Fibroblast of peridontal ligament (primary cell): ENCODE results near the gene TTC29.
"Not testable (repeated sequence)": the region's sequence is repeated elsewhere in the genome, so short reads cannot be mapped to it uniquely, and the experiment has no call there.

ENCODE experiments used
- DNase-seq: peaks from one replicate; pipeline ENCODE4 v3.0.0-alpha.2; 2010; ENCODE audit errors: extremely low read depth

TTC29 gene

GRCh38 chr4:146855761-146856160 is 89.9 kb downstream of the TTC29 start:
- no peak for DNase-seq

DNA sequence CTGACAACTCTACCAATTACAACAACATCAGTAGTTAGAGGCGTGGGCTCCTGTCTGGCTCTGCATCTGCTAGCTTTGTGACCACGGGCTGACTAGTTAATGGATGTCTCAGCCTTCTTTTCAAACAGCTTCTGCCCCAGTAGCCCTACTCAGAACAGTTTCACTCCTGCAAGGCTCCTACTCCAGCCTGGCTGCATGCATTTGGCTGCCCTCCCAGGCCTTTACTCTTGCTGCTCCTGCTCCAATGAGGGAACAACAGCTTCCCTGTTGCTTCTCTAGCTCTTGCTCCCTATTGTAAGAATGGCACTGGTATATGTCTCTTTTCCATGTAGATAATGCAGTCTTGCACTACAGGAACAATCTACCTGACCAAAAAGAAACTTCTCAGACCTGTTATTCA is 93.3 kb downstream of the TTC29 start:
- DNase-seq = no peak

DNA sequence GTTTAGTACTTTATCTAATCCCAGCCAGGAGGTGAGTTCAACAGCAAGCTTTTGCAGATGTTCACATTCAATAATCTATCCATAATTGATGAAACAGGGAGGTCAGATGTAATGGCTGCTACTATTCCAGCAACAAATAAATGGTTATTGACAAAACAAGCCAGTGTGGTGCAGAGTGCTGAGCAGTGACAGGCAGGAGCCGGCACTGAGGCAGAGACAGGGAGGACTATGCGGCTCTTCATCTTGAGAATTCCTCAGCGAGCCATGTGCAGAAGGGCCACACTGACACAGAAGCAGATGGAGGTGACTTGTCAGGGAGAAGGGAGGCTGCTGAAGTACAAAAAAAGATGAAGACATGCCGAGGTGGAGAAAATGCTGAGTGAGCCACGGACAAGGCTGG is 98.3 kb downstream of the TTC29 start:
- no peak for DNase-seq

DNA sequence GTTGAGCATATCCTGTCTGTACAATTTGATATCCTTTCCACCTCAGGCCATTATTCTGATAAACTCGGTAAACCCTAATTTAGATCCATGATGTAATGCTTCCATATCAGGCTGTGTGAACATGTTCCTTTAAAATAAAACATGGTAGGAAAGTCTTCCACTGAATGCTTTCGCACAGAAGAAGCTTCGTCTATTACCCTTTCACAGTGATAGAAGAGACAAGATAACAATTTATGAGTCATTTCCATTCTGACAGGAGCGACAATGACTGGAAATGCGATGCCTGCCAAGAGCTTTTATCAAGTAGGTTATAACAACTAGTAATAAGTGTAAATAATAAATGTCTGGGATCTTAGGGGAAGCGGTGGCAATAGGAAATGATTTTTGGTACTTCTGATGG is 98.8 kb downstream of the TTC29 start:
- no peak for DNase-seq

DNA sequence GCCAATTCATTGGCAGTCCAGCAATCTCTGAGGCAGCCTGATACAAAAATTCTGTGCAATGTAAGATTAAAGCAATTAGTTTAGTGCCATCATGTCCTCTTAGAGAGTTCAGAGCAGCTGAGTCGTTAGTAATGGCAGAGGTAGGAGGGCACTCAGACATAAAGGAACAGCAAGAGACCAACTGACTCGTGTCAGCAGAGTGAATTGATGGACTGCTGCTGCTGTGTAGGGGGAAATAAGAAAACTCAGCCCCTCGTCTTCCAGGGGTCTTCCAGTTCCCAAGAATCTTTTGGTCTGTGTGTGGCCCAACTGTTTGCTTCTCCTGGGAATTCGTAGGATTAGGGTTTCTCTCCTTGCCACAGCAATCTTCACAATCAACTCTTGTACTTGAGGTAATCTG is 100.9 kb downstream of the TTC29 start:
- DNase-seq = no peak

GRCh38 chr4:146842876-146843275 is 102.8 kb downstream of the TTC29 start:
- no peak for DNase-seq

DNA sequence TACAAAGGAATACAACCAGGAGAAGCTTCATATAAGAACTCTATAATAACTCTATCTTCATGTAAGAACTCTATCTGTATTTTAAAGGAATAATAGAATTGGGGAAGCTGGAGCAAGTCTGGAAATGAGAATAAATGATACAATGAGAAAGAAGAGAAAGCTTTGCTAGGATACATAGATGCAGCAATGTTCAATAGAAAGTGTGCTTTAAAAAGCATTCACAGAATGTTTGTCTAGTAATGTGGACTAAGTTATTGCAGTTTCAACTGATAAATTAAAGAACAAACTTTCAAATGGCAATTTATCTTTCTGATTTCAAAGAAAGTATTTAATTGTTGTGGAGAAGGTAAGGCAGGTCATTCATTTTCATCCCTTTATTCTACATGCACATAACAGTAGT is 104.9 kb downstream of the TTC29 start:
- DNase-seq = no peak

DNA sequence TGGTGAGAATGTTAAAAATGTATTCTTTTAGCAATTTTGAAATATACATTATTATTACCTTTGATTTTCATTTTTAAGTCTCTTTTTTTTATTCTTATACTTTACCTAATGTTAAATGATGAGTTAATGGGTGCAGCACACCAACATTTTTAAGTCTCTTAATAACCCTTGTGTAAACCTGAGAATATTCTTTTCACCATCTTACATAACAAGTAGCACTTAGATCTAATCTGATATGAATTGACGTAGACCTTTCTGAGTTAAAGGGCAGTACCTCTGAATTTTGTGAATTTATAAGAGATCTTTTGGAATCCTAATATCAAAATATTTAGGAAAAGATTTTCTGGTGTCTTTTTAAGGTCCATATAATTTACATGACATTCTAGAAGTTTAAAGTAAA is 110.6 kb downstream of the TTC29 start:
- no peak for DNase-seq

GRCh38 chr4:146834263-146835034 is 111.2 kb downstream of the TTC29 start:
- DNase-seq = no peak

DNA sequence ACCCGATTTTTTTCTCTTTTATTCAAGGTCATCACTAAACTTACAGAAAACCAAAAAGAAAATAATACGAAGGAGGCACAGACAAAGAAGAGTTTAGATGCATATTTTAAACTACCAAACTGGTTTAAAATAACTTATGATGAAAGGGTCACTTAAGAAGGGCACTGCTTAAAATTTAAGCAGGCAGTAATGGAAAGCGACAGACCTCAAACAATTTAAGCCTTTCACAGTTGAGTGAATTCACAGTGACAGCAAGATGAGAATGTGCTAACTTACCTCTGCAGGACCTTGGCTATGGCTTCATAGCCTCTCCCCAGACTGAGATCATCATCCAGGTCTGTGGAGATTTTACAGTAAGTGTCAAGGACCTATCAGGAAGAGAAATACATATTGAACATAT is 112.1 kb downstream of the TTC29 start:
- no peak for DNase-seq

DNA sequence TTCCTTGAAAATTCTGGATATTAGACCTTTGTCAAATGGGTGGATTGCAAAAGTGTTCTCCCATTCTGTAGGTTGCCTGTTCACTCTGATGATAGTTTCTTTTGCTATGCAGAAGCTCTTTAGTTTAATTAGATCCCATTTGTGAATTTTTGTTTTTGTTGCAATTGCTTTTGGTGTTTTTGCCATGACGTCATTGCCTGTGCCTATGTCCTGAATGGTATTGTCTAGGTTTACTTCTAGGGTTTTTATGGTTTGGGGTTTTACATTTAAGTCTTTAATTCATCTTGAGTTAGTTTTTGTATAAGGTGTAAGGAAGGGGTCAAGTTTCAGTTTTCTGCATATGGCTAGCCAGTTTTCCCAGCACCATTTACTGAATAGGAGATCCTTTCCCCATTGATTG is 122.7 kb downstream of the TTC29 start:
- not testable (repeated sequence) for DNase-seq

DNA sequence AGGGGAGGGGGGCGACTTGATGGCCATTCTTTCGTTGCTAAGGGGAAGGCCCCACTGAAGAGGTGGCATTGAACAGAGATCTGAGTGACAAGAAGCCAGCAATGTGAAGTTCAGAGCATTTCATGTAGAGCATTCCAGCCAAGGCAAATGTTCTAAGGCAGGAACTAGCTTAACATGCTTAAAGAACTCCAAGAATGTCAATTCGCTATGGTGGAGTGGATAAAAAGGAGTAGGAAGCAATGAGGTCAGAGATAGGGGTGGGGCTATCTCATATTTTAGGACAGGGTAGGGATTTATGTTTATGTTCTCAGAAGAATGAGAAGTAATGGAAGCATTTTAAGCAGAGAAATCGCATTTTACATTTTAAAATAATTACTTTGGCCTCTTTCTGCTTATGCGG is 130.9 kb downstream of the TTC29 start:
- no peak for DNase-seq

GRCh38 chr4:146795711-146796110 is 150.0 kb downstream of the TTC29 start:
- DNase-seq = no peak

DNA sequence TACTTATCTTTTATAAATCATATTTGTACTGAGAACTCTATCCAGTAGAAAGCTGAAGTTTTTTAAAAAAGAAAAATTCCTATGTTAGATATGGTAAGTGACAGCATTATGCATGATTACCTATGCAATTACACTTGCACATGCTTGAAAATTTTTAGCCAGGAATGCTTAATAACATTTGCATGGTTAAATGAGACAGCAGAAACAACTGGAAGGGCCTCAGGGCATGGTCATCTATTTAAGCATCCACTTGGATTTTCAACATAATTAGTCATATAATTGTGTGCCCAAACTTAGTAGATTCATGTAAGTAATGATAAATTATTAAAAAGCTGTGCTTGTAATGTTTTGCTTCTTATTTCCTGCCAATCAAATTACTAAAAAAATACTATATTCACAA is 151.9 kb downstream of the TTC29 start:
- no peak for DNase-seq

- DNase-seq = no peak
Observed at GRCh38 chr4:146791439-146791838, 154.2 kb downstream of the TTC29 start.

DNA sequence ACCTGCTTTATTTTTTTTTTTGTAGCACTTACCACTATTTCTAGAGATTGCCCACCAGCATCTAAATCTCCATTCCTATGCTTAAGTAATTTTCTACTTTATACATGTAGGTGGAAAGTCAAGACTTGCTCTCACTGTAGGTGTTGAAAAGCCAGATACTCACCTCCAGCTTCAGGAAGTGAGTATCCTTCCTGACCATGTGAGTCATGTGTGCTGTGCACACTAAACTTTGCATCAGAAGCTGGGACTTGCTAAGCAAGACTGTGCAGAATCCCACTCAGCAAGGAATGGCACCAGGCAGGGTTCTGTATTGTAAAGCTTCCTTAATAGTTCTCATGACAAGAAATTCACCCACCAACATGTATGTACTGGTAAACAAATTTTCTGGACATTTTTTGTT is 155.1 kb downstream of the TTC29 start:
- DNase-seq = no peak

DNA sequence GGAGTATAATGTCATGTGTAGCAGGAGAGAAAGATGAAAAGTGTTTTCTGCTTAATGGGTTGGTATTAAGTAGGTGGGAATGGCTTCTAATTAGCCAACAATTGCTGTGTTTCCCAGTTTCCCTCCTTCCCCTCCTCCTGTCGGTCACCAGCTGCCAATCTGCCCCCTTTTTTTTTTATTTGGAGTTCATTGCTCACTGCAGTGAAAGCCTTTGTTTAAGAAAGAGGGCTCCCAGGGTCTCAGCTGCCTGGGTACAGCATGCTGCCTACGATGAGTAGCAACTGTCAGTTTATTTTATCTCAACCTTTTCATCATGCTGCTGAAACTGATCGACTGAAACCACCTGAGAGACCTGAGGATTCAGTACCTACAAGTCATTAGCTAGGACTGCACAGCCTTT is 157.9 kb downstream of the TTC29 start:
- no peak for DNase-seq

- DNase-seq = no peak
Observed at GRCh38 chr4:146776691-146777090, 169.0 kb downstream of the TTC29 start.

- DNase-seq = no peak
Observed at GRCh38 chr4:146763560-146763959, 182.1 kb downstream of the TTC29 start.

DNA sequence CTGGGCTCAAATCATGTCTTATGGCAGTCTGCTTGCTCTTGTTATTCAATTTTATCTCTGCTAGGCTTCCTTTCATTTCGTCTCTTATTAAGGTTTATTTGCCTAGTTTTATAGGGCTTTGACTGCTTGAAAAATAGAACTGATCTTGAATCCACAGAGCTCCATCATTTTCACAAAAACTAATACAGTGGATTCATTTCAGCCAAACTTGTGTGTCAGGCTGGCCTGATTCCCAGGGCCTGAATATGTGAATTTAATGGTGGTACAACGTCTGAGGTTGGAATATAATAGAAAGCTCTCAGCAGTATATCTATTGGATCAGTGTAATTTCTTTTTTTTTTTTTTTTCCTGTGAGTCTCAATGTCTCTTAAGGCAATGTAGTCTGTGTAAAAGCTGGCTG is 183.6 kb downstream of the TTC29 start:
- DNase-seq = no peak

DNA sequence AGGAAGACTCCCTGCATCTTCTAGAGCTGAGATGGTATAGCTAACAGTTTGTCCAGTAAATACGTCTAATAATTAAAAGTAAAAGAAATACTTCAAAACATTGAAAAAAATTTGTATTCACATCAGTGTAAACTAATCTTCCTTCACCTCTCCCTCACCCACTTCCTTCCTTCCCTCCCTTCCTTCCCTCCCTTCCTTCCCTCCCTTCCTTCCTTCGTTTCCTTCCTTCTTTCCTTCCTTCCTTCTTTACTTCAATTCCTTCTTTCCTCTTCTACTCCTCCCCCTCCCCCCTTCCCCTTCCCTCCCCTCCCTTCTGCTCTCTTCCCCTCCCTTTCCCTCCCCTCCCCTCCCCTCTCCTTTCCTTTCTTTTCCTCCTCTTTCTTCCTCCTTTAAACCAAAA is 203.2 kb downstream of the TTC29 start:
- no peak for DNase-seq

- DNase-seq = no peak
Observed at GRCh38 chr4:146739182-146739581, 206.5 kb downstream of the TTC29 start.

DNA sequence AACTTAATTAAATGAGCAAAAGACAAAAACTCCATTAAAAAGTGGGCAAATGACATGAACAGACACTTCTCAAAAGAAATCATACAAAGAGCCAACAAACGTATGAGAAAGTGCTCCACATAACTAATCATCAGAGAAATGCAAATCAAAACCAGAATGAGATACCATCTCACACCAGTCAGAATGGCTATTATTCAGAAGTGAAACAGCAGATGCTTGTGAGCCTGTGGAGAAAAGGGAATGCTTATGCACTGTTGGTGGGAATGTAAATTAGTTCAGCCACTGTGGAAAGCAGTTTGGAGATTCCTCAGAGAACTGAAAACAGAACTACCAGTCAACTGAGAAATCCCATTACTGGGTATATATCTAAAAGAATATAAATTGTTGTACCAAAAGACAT is 222.1 kb downstream of the TTC29 start:
- not testable (repeated sequence) for DNase-seq

DNA sequence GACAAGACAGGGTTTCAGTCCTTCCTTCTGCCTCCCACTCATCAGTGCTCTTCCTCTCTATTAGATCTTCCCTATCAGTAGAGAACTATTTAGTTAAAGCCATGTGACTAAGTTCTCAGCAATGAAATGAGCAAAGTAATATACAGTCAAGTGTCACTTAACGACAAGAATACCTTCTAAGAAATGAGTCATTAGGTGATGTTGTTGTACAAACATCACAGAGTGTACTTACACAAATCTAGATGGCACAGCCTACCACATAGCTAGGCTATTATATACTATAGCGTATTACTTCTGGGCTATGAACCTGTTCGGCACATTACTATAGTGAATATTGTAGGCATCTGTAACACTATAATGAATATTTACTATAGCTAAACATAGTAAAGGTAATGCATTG is 235.7 kb downstream of the TTC29 start:
- DNase-seq = no peak
